ENCODE data around the gene CELF5.

DNA sequence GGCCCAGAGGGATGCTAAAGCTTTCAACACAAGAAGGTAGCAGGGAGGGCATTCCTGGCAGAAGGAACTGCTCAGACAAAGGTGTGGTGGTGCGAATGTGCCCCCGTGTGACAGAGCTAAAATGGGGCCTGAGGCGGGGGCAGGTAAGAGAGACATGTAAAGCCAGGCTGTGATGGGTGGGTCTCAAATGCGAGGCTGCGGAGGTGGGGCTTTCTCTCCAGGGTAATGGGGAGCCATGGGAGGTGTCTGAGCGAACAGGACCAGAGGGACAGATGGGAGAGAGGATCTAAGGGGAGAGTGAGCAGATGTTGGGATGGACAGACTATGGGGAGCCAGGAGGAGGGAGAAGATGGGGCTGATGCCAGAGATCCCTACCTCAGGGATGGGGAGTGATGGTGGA is 97.2 kb downstream of the CELF5 start:
- TF ChIP-seq, protein P1, sequence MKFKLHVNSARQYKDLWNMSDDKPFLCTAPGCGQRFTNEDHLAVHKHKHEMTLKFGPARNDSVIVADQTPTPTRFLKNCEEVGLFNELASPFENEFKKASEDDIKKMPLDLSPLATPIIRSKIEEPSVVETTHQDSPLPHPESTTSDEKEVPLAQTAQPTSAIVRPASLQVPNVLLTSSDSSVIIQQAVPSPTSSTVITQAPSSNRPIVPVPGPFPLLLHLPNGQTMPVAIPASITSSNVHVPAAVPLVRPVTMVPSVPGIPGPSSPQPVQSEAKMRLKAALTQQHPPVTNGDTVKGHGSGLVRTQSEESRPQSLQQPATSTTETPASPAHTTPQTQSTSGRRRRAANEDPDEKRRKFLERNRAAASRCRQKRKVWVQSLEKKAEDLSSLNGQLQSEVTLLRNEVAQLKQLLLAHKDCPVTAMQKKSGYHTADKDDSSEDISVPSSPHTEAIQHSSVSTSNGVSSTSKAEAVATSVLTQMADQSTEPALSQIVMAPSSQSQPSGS (tag by site-specific recombination; IDR thresholded peaks at IDR 0.05; ENCODE audit: low read depth), result no peak
- TF ChIP-seq, protein P2, sequence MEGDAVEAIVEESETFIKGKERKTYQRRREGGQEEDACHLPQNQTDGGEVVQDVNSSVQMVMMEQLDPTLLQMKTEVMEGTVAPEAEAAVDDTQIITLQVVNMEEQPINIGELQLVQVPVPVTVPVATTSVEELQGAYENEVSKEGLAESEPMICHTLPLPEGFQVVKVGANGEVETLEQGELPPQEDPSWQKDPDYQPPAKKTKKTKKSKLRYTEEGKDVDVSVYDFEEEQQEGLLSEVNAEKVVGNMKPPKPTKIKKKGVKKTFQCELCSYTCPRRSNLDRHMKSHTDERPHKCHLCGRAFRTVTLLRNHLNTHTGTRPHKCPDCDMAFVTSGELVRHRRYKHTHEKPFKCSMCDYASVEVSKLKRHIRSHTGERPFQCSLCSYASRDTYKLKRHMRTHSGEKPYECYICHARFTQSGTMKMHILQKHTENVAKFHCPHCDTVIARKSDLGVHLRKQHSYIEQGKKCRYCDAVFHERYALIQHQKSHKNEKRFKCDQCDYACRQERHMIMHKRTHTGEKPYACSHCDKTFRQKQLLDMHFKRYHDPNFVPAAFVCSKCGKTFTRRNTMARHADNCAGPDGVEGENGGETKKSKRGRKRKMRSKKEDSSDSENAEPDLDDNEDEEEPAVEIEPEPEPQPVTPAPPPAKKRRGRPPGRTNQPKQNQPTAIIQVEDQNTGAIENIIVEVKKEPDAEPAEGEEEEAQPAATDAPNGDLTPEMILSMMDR (tag by site-specific recombination; IDR thresholded peaks at IDR 0.05), result no peak
- TF ChIP-seq, protein P3, sequence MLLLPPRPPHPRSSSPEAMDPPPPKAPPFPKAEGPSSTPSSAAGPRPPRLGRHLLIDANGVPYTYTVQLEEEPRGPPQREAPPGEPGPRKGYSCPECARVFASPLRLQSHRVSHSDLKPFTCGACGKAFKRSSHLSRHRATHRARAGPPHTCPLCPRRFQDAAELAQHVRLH (tag by site-specific recombination; IDR thresholded peaks at IDR 0.05), result no peak
- no peak for TF ChIP-seq ZNF274 (IDR thresholded peaks at IDR 0.05; ENCODE audit: low read length)
- TF ChIP-seq ZNF274 (tag by site-specific recombination; IDR thresholded peaks at IDR 0.05; ENCODE audit: borderline replicate concordance), result no peak
- no peak for TF ChIP-seq ZBTB20 (tag by site-specific recombination; IDR thresholded peaks at IDR 0.05)
- no peak for TF ChIP-seq IKZF3 (tag by site-specific recombination; IDR thresholded peaks at IDR 0.05)
